GM21825 (cell line): ENCODE results near the gene TMEM218.

Experiments used
- ATAC-seq: cut with Tn5 transposase; IDR thresholded peaks from one replicate; pipeline ENCODE4 v1.9.1; 2021; ENCODE audit warnings: mild to moderate bottlenecking, moderate library complexity; ENCODE audit not compliant: unreplicated experiment

Gene TMEM218

GRCh38 chr11:125132071-125132470 lies 20.6 kb upstream of the TMEM218 start:
- no peak for ATAC-seq

- no peak for ATAC-seq
Observed at GRCh38 chr11:125129316-125129993, 18.0 kb upstream of the TMEM218 start.

- no peak for ATAC-seq
Observed at GRCh38 chr11:125128450-125128849, 17.0 kb upstream of the TMEM218 start.

GRCh38 chr11:125124618-125124992 lies 13.2 kb upstream of the TMEM218 start:
- ATAC-seq: no peak

- ATAC-seq: no peak
Observed at GRCh38 chr11:125123947-125124617, 12.7 kb upstream of the TMEM218 start.

GRCh38 chr11:125123194-125123946 lies 11.9 kb upstream of the TMEM218 start:
- ATAC-seq: no peak

GRCh38 chr11:125117429-125117828 lies 6.0 kb upstream of the TMEM218 start:
- ATAC-seq: no peak

GRCh38 chr11:125114518-125114917 lies 3.1 kb upstream of the TMEM218 start:
- no peak for ATAC-seq

- no peak for ATAC-seq
Observed at GRCh38 chr11:125112208-125112604, 780 bp upstream of the TMEM218 start.

GRCh38 chr11:125111001-125111342 lies 454 bp downstream of the TMEM218 start:
- ATAC-seq: no peak

- no peak for ATAC-seq
Observed at GRCh38 chr11:125110506-125110905, 920 bp downstream of the TMEM218 start.

- no peak for ATAC-seq
Observed at GRCh38 chr11:125108469-125108868, 3.0 kb downstream of the TMEM218 start.

- ATAC-seq: no peak
Observed at GRCh38 chr11:125105926-125106325, 5.5 kb downstream of the TMEM218 start.

GRCh38 chr11:125102510-125102909 lies 8.9 kb downstream of the TMEM218 start:
- ATAC-seq: no peak

- ATAC-seq: no peak
Observed at GRCh38 chr11:125102025-125102424, 9.4 kb downstream of the TMEM218 start.

- ATAC-seq: no peak
Observed at GRCh38 chr11:125101596-125101995, 9.8 kb downstream of the TMEM218 start.

- ATAC-seq: no peak
Observed at GRCh38 chr11:125100136-125100535, 11.3 kb downstream of the TMEM218 start.

GRCh38 chr11:125094731-125095130 lies 16.7 kb downstream of the TMEM218 start:
- no peak for ATAC-seq

- no peak for ATAC-seq
Observed at GRCh38 chr11:125093502-125093901, 17.9 kb downstream of the TMEM218 start.

GRCh38 chr11:125092669-125093068 lies 18.8 kb downstream of the TMEM218 start:
- ATAC-seq: no peak

GRCh38 chr11:125091877-125092664 lies 19.4 kb downstream of the TMEM218 start:
- ATAC-seq: no peak
